Endothelial cell (in vitro differentiated cells): Measurements from ENCODE around the gene RTP2. TPM values are rescaled to one million over a fixed set of nuclear protein-coding genes. Genes with fewer than 3 reads are reported as not detected.
A peak's percentile ranks its signal among the peaks of the same experiment; 100 is the strongest.

Experiments used
- DNase-seq: peaks from one replicate; pipeline ENCODE4 v3.0.0; 2021; ENCODE audit warnings: low spot score
- H3K27ac Mint-ChIP-seq: one replicate; pipeline ENCODE4 v1.8.0; 2021; ENCODE audit warnings: mixed read lengths, inconsistent platforms; ENCODE audit not compliant: unreplicated experiment
- H3K27me3 Mint-ChIP-seq: one replicate; pipeline ENCODE4 v1.8.0; 2021; ENCODE audit warnings: mild to moderate bottlenecking, moderate library complexity, mixed read lengths, inconsistent platforms; ENCODE audit not compliant: unreplicated experiment
- H3K36me3 Mint-ChIP-seq: one replicate; pipeline ENCODE4 v1.8.0; 2021; ENCODE audit warnings: mild to moderate bottlenecking, low read depth, mixed read lengths, inconsistent platforms; ENCODE audit not compliant: unreplicated experiment
- H3K4me1 Mint-ChIP-seq: one replicate; pipeline ENCODE4 v1.8.0; 2021; ENCODE audit warnings: mild to moderate bottlenecking, mixed read lengths, inconsistent platforms; ENCODE audit not compliant: unreplicated experiment
- H3K4me3 Mint-ChIP-seq: one replicate; pipeline ENCODE4 v1.8.0; 2021; ENCODE audit warnings: mild to moderate bottlenecking, mixed read lengths, inconsistent platforms; ENCODE audit not compliant: unreplicated experiment
- H3K9me3 Mint-ChIP-seq: one replicate; pipeline ENCODE4 v1.8.0; 2021; ENCODE audit warnings: mixed read lengths, inconsistent platforms; ENCODE audit not compliant: unreplicated experiment
- CTCF ChIP-seq: fragments of 200-600 bp; sonication (generic); IDR thresholded peaks from one replicate; pipeline ENCODE4 v1.5.0; 2021; ENCODE audit warnings: antibody characterized with exemption; ENCODE audit not compliant: unreplicated experiment
- long read RNA-seq: library from polyadenylated mRNA; unstranded; transcript quantifications from one replicate; pipeline ENCODE4 v2.0.0, GENCODE V29; 2020; ENCODE audit not compliant: unreplicated experiment
- total RNA-seq: library from RNA; stranded (reverse); fragmentation: NEBNext Ultra II Directional; extraction: Animal tissue kit (Norgen Biotek cat#: 25700); gene quantifications from one replicate; pipeline ENCODE4 v1.2.1, GENCODE V29; 2021; ENCODE audit not compliant: unreplicated experiment

The RTP2 gene
- total RNA-seq = not detected
- long read RNA-seq = 0 reads

GRCh38 chr3:187702507-187703033, at the start of gene RTP2:
Gene RTP2, minus strand, starts transcription at chr3:187702557. Its CDS starts 429 bp downstream, at chr3:187702128.
- no peak for DNase-seq
- H3K36me3 Mint-ChIP-seq = no peaks in the 10 kb centered on the region
- H3K4me1 Mint-ChIP-seq = no peaks in the 10 kb centered on the region
- H3K27ac Mint-ChIP-seq = no peak within 1 kb of the TSS
- no peak for TF ChIP-seq CTCF
- H3K9me3 Mint-ChIP-seq = no peaks in the 10 kb centered on the region
- no peak within 1 kb of the TSS for H3K4me3 Mint-ChIP-seq
- peaks cover 4% of the 10 kb centered on the region for H3K27me3 Mint-ChIP-seq

- no peak for TF ChIP-seq CTCF
- H3K4me3 Mint-ChIP-seq = peak overlapping the region; percentile 83
- no peak for DNase-seq
- H3K27ac Mint-ChIP-seq = peak overlapping the region; percentile 7
- peaks cover 29% of the 10 kb centered on the region for H3K4me1 Mint-ChIP-seq
- H3K27me3 Mint-ChIP-seq = no peaks in the 10 kb centered on the region
- H3K36me3 Mint-ChIP-seq = no peaks in the 10 kb centered on the region
- no peaks in the 10 kb centered on the region for H3K9me3 Mint-ChIP-seq
Measured at GRCh38 chr3:187750513-187751123, 48.3 kb upstream of the RTP2 start.

GRCh38 chr3:187750006-187750512, 47.7 kb upstream of the RTP2 start:
- H3K27ac Mint-ChIP-seq = peak overlapping the region; percentile 7
- no peak for TF ChIP-seq CTCF
- peaks cover 29% of the 10 kb centered on the region for H3K4me1 Mint-ChIP-seq
- peak; percentile 37 for DNase-seq
- H3K27me3 Mint-ChIP-seq = no peaks in the 10 kb centered on the region
- peak overlapping the region; percentile 83 for H3K4me3 Mint-ChIP-seq
- H3K9me3 Mint-ChIP-seq = no peaks in the 10 kb centered on the region
- no peaks in the 10 kb centered on the region for H3K36me3 Mint-ChIP-seq

GRCh38 chr3:187748050-187748481, 45.7 kb upstream of the RTP2 start:
- no peak overlapping the region for H3K4me3 Mint-ChIP-seq
- TF ChIP-seq CTCF = peak; percentile 96
- DNase-seq = peak; percentile 97
- H3K4me1 Mint-ChIP-seq = peaks cover 34% of the 10 kb centered on the region
- no peaks in the 10 kb centered on the region for H3K9me3 Mint-ChIP-seq
- peaks cover 3% of the 10 kb centered on the region for H3K27me3 Mint-ChIP-seq
- H3K27ac Mint-ChIP-seq = no peak overlapping the region
- H3K36me3 Mint-ChIP-seq = no peaks in the 10 kb centered on the region

GRCh38 chr3:187747506-187747905, 45.1 kb upstream of the RTP2 start:
- no peak for DNase-seq
- no peak overlapping the region for H3K4me3 Mint-ChIP-seq
- H3K9me3 Mint-ChIP-seq = no peaks in the 10 kb centered on the region
- peaks cover 3% of the 10 kb centered on the region for H3K27me3 Mint-ChIP-seq
- peaks cover 34% of the 10 kb centered on the region for H3K4me1 Mint-ChIP-seq
- no peak overlapping the region for H3K27ac Mint-ChIP-seq
- H3K36me3 Mint-ChIP-seq = no peaks in the 10 kb centered on the region
- no peak for TF ChIP-seq CTCF
